Memory B cell (primary cell): Measurements from ENCODE around the gene ABCC4.

Experiments
- ATAC-seq: fragments of 150-1000 bp; cut with Tn5 transposase; 2 replicates; pipeline ENCODE4 v1.10.0; 2021; ENCODE audit warnings: low read depth, mild to moderate bottlenecking, moderate library complexity
- DNase-seq, 2 donors: peaks; one replicate each; pipeline ENCODE4 v3.0.0; 2022; ENCODE audit warnings: low spot score in 2 of 2
- H3K27ac Mint-ChIP-seq: one replicate; pipeline ENCODE4 v1.8.0; 2022; ENCODE audit warnings: mild to moderate bottlenecking, moderate library complexity, mixed read lengths
- H3K27me3 Mint-ChIP-seq: one replicate; pipeline ENCODE4 v1.8.0; 2022; ENCODE audit warnings: mixed read lengths
- H3K36me3 Mint-ChIP-seq: one replicate; pipeline ENCODE4 v1.8.0; 2022; ENCODE audit warnings: mild to moderate bottlenecking, mixed read lengths
- H3K4me1 Mint-ChIP-seq: one replicate; pipeline ENCODE4 v1.8.0; 2022; ENCODE audit warnings: mixed read lengths
- H3K4me3 Mint-ChIP-seq: one replicate; pipeline ENCODE4 v1.8.0; 2022; ENCODE audit warnings: mild to moderate bottlenecking, moderate library complexity, mixed read lengths
- H3K9me3 Mint-ChIP-seq: one replicate; pipeline ENCODE4 v1.8.0; 2022; ENCODE audit warnings: mixed read lengths

ABCC4 gene

GRCh38 chr13:95224064-95224463 is 77.2 kb downstream of the ABCC4 start:
- Mint-ChIP-seq H3K4me3 (no peak overlapping the region), H3K9me3 (no peaks in the 10 kb centered on the region), H3K27ac (no peak overlapping the region), H3K36me3 (peaks cover 9% of the 10 kb centered on the region), H3K27me3 (no peaks in the 10 kb centered on the region), H3K4me1 (peaks cover 20% of the 10 kb centered on the region)
- DNase-seq = no peak
- no peak for ATAC-seq

- Mint-ChIP-seq H3K9me3 (no peaks in the 10 kb centered on the region), H3K36me3 (peaks cover 14% of the 10 kb centered on the region), H3K27ac (no peak overlapping the region), H3K4me3 (no peak overlapping the region), H3K27me3 (no peaks in the 10 kb centered on the region), H3K4me1 (peaks cover 17% of the 10 kb centered on the region)
- DNase-seq (no peak), ATAC-seq (no peak)
Measured at GRCh38 chr13:95222733-95223018, 78.6 kb downstream of the ABCC4 start.

- no peaks in the 10 kb centered on the region for H3K27me3 Mint-ChIP-seq
- no peak for ATAC-seq
- H3K36me3 Mint-ChIP-seq = peaks cover 14% of the 10 kb centered on the region
- DNase-seq = no peak
- no peak overlapping the region for H3K27ac Mint-ChIP-seq
- peaks cover 13% of the 10 kb centered on the region for H3K4me1 Mint-ChIP-seq
- no peak overlapping the region for H3K4me3 Mint-ChIP-seq
- H3K9me3 Mint-ChIP-seq = no peaks in the 10 kb centered on the region
Measured at GRCh38 chr13:95221971-95222732, 79.1 kb downstream of the ABCC4 start.

- ATAC-seq (no peak), DNase-seq (no peak)
- H3K27ac Mint-ChIP-seq = no peak overlapping the region
- no peak overlapping the region for H3K4me3 Mint-ChIP-seq
- peaks cover 14% of the 10 kb centered on the region for H3K36me3 Mint-ChIP-seq
- H3K4me1 Mint-ChIP-seq = peaks cover 5% of the 10 kb centered on the region
- H3K9me3 Mint-ChIP-seq = no peaks in the 10 kb centered on the region
- no peaks in the 10 kb centered on the region for H3K27me3 Mint-ChIP-seq
Measured at GRCh38 chr13:95220611-95221010, 80.6 kb downstream of the ABCC4 start.

GRCh38 chr13:95217920-95218830 is 83.1 kb downstream of the ABCC4 start:
- Mint-ChIP-seq H3K36me3 (peaks cover 16% of the 10 kb centered on the region), H3K9me3 (no peaks in the 10 kb centered on the region), H3K27me3 (no peaks in the 10 kb centered on the region), H3K4me3 (no peak overlapping the region), H3K27ac (no peak overlapping the region), H3K4me1 (peaks cover 7% of the 10 kb centered on the region)
- ATAC-seq (no peak), DNase-seq (no peak)

GRCh38 chr13:95216182-95216581 is 85.1 kb downstream of the ABCC4 start:
- H3K4me3 Mint-ChIP-seq = no peak overlapping the region
- peaks cover 26% of the 10 kb centered on the region for H3K36me3 Mint-ChIP-seq
- H3K27ac Mint-ChIP-seq = no peak overlapping the region
- H3K4me1 Mint-ChIP-seq = peaks cover 3% of the 10 kb centered on the region
- H3K27me3 Mint-ChIP-seq = no peaks in the 10 kb centered on the region
- ATAC-seq (no peak), DNase-seq (no peak)
- no peaks in the 10 kb centered on the region for H3K9me3 Mint-ChIP-seq

GRCh38 chr13:95212983-95213850 is 88.0 kb downstream of the ABCC4 start:
- no peak for ATAC-seq
- Mint-ChIP-seq H3K4me1 (peaks cover 6% of the 10 kb centered on the region), H3K9me3 (no peaks in the 10 kb centered on the region), H3K4me3 (no peak overlapping the region), H3K27me3 (no peaks in the 10 kb centered on the region), H3K27ac (no peak overlapping the region), H3K36me3 (peaks cover 19% of the 10 kb centered on the region)
- no peak for DNase-seq

- H3K27me3 Mint-ChIP-seq = no peaks in the 10 kb centered on the region
- H3K27ac Mint-ChIP-seq = no peak overlapping the region
- no peak overlapping the region for H3K4me3 Mint-ChIP-seq
Measured at GRCh38 chr13:95209109-95209508, 92.1 kb downstream of the ABCC4 start.

GRCh38 chr13:95207769-95208366 is 93.4 kb downstream of the ABCC4 start:
- H3K9me3 Mint-ChIP-seq = no peaks in the 10 kb centered on the region
- peak overlapping the region; percentile 7 for H3K27ac Mint-ChIP-seq
- peak overlapping the region; percentile 61 for H3K4me3 Mint-ChIP-seq
- peaks cover 12% of the 10 kb centered on the region for H3K4me1 Mint-ChIP-seq
- H3K27me3 Mint-ChIP-seq = no peaks in the 10 kb centered on the region
- peaks cover 29% of the 10 kb centered on the region for H3K36me3 Mint-ChIP-seq
- peak; percentile 69 for ATAC-seq
- no peak for DNase-seq

More at GRCh38 chr13:95209109-95209508, 92.1 kb downstream of the ABCC4 start:
- H3K9me3 Mint-ChIP-seq = no peaks in the 10 kb centered on the region
- H3K36me3 Mint-ChIP-seq = peaks cover 29% of the 10 kb centered on the region
- DNase-seq = no peak
- ATAC-seq = no peak
- peaks cover 12% of the 10 kb centered on the region for H3K4me1 Mint-ChIP-seq

GRCh38 chr13:95206116-95206515 is 95.1 kb downstream of the ABCC4 start:
- Mint-ChIP-seq H3K27ac (no peak overlapping the region), H3K27me3 (no peaks in the 10 kb centered on the region), H3K4me1 (peaks cover 10% of the 10 kb centered on the region), H3K9me3 (no peaks in the 10 kb centered on the region), H3K4me3 (no peak overlapping the region), H3K36me3 (peaks cover 27% of the 10 kb centered on the region)
- ATAC-seq (no peak), DNase-seq (no peak)

- no peak overlapping the region for H3K4me3 Mint-ChIP-seq
- H3K4me1 Mint-ChIP-seq = peaks cover 10% of the 10 kb centered on the region
- H3K9me3 Mint-ChIP-seq = no peaks in the 10 kb centered on the region
- DNase-seq = no peak
- no peak overlapping the region for H3K27ac Mint-ChIP-seq
- H3K27me3 Mint-ChIP-seq = no peaks in the 10 kb centered on the region
- ATAC-seq = no peak
- H3K36me3 Mint-ChIP-seq = peaks cover 32% of the 10 kb centered on the region
Measured at GRCh38 chr13:95204231-95204765, 97.0 kb downstream of the ABCC4 start.

GRCh38 chr13:95201814-95202651 is 99.2 kb downstream of the ABCC4 start:
- Mint-ChIP-seq H3K4me1 (no peaks in the 10 kb centered on the region), H3K27me3 (no peaks in the 10 kb centered on the region), H3K4me3 (no peak overlapping the region), H3K27ac (no peak overlapping the region), H3K36me3 (peaks cover 43% of the 10 kb centered on the region), H3K9me3 (no peaks in the 10 kb centered on the region)
- DNase-seq (no peak), ATAC-seq (no peak)
